Thoracic aorta (tissue), 2 donors: ENCODE data around the gene MPP3. TPM values are rescaled to one million over a fixed set of nuclear protein-coding genes. Genes with fewer than 3 reads are reported as not detected.

Experiments
- ATAC-seq: fragments of 150-250 bp; one replicate; pipeline ENCODE4 v1.8.0; 2017; ENCODE audit warnings: low read depth; ENCODE audit not compliant: insufficient number of reproducible peaks, low FRiP score
- DNase-seq: peaks from one replicate; pipeline ENCODE4 v3.0.0-alpha.2; 2020; ENCODE audit warnings: low spot score
- H3K27ac ChIP-seq, 2 donors: fragments of 200-600 bp; sonication (generic); 1 replicate in 1 of 2; 2 replicates in 1 of 2; pipeline ENCODE4 v1.5.1; 2016; ENCODE audit warnings: mild to moderate bottlenecking in 2 of 2, moderate library complexity in 2 of 2
- H3K27me3 ChIP-seq: fragments of 200-600 bp; sonication (generic); replicated peaks from 2 replicates; pipeline ENCODE4 v1.6.0; 2016; ENCODE audit warnings: mild to moderate bottlenecking; ENCODE audit not compliant: insufficient read depth
- H3K36me3 ChIP-seq: fragments of 200-600 bp; sonication (generic); one replicate; pipeline ENCODE4 v1.5.1; 2016
- H3K4me1 ChIP-seq, 2 donors: fragments of 200-600 bp; sonication (generic); 1 replicate in 1 of 2; 2 replicates in 1 of 2; pipeline versions ENCODE4 v1.5.1 to v1.6.0; 2016; ENCODE audit warnings: low read depth in 2 of 2, mild to moderate bottlenecking in 1 of 2; ENCODE audit not compliant: control insufficient read depth in 1 of 2
- H3K4me3 ChIP-seq: fragments of 200-600 bp; sonication (generic); 2 replicates; pipeline ENCODE4 v1.5.1; 2016; ENCODE audit warnings: mild to moderate bottlenecking
- H3K9me3 ChIP-seq: fragments of 200-600 bp; sonication (generic); 2 replicates; pipeline ENCODE4 v1.5.1; 2016
- CTCF ChIP-seq: fragments of 200-600 bp; sonication (generic); IDR thresholded peaks from one replicate; pipeline ENCODE4 v1.5.1; 2019; ENCODE audit warnings: antibody characterized with exemption
- total RNA-seq, 2 donors: library from RNA; depleted of rRNA; stranded (reverse); fragments of >200 nt; gene quantifications; one replicate each; pipeline versions ENCODE4 v1.1.0 to v1.2.3, GENCODE V29; 2016

MPP3 gene
- total RNA-seq, 2 donors from 2014 or later, result 32.8 to 73.8 TPM

- DNase-seq (no peak), ATAC-seq (no peak)
- Histone ChIP-seq H3K27me3 (no peaks in the 10 kb centered on the region), H3K4me3 (no peak overlapping the region), H3K4me1 (peaks cover 0 to 5% of the 10 kb centered on the region in 2 donors), H3K36me3 (peaks cover 29% of the 10 kb centered on the region), H3K27ac (no peak overlapping the region), H3K9me3 (no peaks in the 10 kb centered on the region)
- TF ChIP-seq CTCF, result no peak
These were observed 20.3 kb downstream of the MPP3 start for GRCh38 chr17:43812396-43813265.

- DNase-seq (no peak), ATAC-seq (no peak)
- TF ChIP-seq CTCF, result no peak
- Histone ChIP-seq H3K4me3 (no peak overlapping the region), H3K27ac (no peak overlapping the region), H3K4me1 (peaks cover 0 to 5% of the 10 kb centered on the region in 2 donors), H3K27me3 (no peaks in the 10 kb centered on the region), H3K9me3 (no peaks in the 10 kb centered on the region), H3K36me3 (peaks cover 29% of the 10 kb centered on the region)
These were observed 22.1 kb downstream of the MPP3 start for GRCh38 chr17:43810823-43811222.

GRCh38 chr17:43810226-43810715 is 22.7 kb downstream of the MPP3 start:
- H3K4me3 ChIP-seq, result no peak overlapping the region
- no peak overlapping the region for H3K27ac ChIP-seq
- TF ChIP-seq CTCF, result no peak
- peaks cover 0 to 5% of the 10 kb centered on the region in 2 donors for H3K4me1 ChIP-seq
- no peaks in the 10 kb centered on the region for H3K27me3 ChIP-seq
- no peak for DNase-seq
- H3K36me3 ChIP-seq, result peaks cover 29% of the 10 kb centered on the region
- no peaks in the 10 kb centered on the region for H3K9me3 ChIP-seq
- ATAC-seq, result no peak

GRCh38 chr17:43809121-43809520 is 23.8 kb downstream of the MPP3 start:
- Histone ChIP-seq H3K27me3 (no peaks in the 10 kb centered on the region), H3K36me3 (peaks cover 27% of the 10 kb centered on the region), H3K4me3 (no peak overlapping the region), H3K27ac (no peak overlapping the region), H3K9me3 (no peaks in the 10 kb centered on the region), H3K4me1 (no peaks in the 10 kb centered on the region)
- DNase-seq, result no peak
- no peak for ATAC-seq
- TF ChIP-seq CTCF, result no peak

- Histone ChIP-seq H3K4me3 (no peak overlapping the region), H3K27me3 (no peaks in the 10 kb centered on the region), H3K36me3 (peaks cover 19% of the 10 kb centered on the region), H3K9me3 (no peaks in the 10 kb centered on the region), H3K4me1 (no peaks in the 10 kb centered on the region), H3K27ac (no peak overlapping the region)
- no peak for TF ChIP-seq CTCF
- ATAC-seq (no peak), DNase-seq (no peak)
These were observed 24.9 kb downstream of the MPP3 start for GRCh38 chr17:43808076-43808475.
